ENCODE results near the gene PSTPIP2.
"Not testable (repeated sequence)": the region's sequence is repeated elsewhere in the genome, so short reads cannot be mapped to it uniquely, and the experiment has no call there.

Gene PSTPIP2

GRCh38 chr18:46070232-46070631 is 1.8 kb downstream of the PSTPIP2 start:
- no peak for DNase-seq (ENCODE audit: low read depth in 2 of 2, low spot score in 1 of 2)

GRCh38 chr18:46069524-46069923 is 2.5 kb downstream of the PSTPIP2 start:
- no peak for DNase-seq (ENCODE audit: low read depth in 2 of 2, low spot score in 1 of 2)

- no peak for DNase-seq (ENCODE audit: low read depth in 2 of 2, low spot score in 1 of 2)
Measured at GRCh38 chr18:46068763-46069162, 3.3 kb downstream of the PSTPIP2 start.

GRCh38 chr18:46067438-46068007 is 4.5 kb downstream of the PSTPIP2 start:
- no peak for DNase-seq (ENCODE audit: low read depth in 2 of 2, low spot score in 1 of 2)

GRCh38 chr18:46062781-46063180 is 9.3 kb downstream of the PSTPIP2 start:
- DNase-seq (ENCODE audit: low read depth in 2 of 2, low spot score in 1 of 2), result no peak

- no peak for DNase-seq (ENCODE audit: low read depth in 2 of 2, low spot score in 1 of 2)
Measured at GRCh38 chr18:46061796-46062195, 10.3 kb downstream of the PSTPIP2 start.

GRCh38 chr18:46061387-46061786 is 10.7 kb downstream of the PSTPIP2 start:
- DNase-seq (ENCODE audit: low read depth in 2 of 2, low spot score in 1 of 2), result no peak

- DNase-seq (ENCODE audit: low read depth in 2 of 2, low spot score in 1 of 2), result no peak
Measured at GRCh38 chr18:46060359-46060841, 11.7 kb downstream of the PSTPIP2 start.

- DNase-seq (ENCODE audit: low read depth in 2 of 2, low spot score in 1 of 2), result no peak
Measured at GRCh38 chr18:46055838-46056230, 16.2 kb downstream of the PSTPIP2 start.

GRCh38 chr18:46054956-46055837 is 16.9 kb downstream of the PSTPIP2 start:
- DNase-seq (ENCODE audit: low read depth in 2 of 2, low spot score in 1 of 2), result no peak

- DNase-seq (ENCODE audit: low read depth in 2 of 2, low spot score in 1 of 2), result no peak
Measured at GRCh38 chr18:46053368-46054095, 18.5 kb downstream of the PSTPIP2 start.

- DNase-seq (ENCODE audit: low read depth in 2 of 2, low spot score in 1 of 2), result no peak
Measured at GRCh38 chr18:46051731-46052461, 20.2 kb downstream of the PSTPIP2 start.

- DNase-seq (ENCODE audit: low read depth in 2 of 2, low spot score in 1 of 2), result no peak
Measured at GRCh38 chr18:46050268-46050667, 21.8 kb downstream of the PSTPIP2 start.

- DNase-seq (ENCODE audit: low read depth in 2 of 2, low spot score in 1 of 2), result no peak
Measured at GRCh38 chr18:46048641-46049040, 23.4 kb downstream of the PSTPIP2 start.

GRCh38 chr18:46047369-46047768 is 24.7 kb downstream of the PSTPIP2 start:
- DNase-seq (ENCODE audit: low read depth in 2 of 2, low spot score in 1 of 2), result not testable (repeated sequence)

- no peak for DNase-seq (ENCODE audit: low read depth in 2 of 2, low spot score in 1 of 2)
Measured at GRCh38 chr18:46046688-46047087, 25.4 kb downstream of the PSTPIP2 start.

- no peak for DNase-seq (ENCODE audit: low read depth in 2 of 2, low spot score in 1 of 2)
Measured at GRCh38 chr18:46046126-46046525, 25.9 kb downstream of the PSTPIP2 start.

- no peak for DNase-seq (ENCODE audit: low read depth in 2 of 2, low spot score in 1 of 2)
Measured at GRCh38 chr18:46042571-46043123, 29.4 kb downstream of the PSTPIP2 start.

GRCh38 chr18:46040747-46041104 is 31.3 kb downstream of the PSTPIP2 start:
- DNase-seq (ENCODE audit: low read depth in 2 of 2, low spot score in 1 of 2), result no peak

GRCh38 chr18:46040033-46040746 is 31.9 kb downstream of the PSTPIP2 start:
- DNase-seq (ENCODE audit: low read depth in 2 of 2, low spot score in 1 of 2), result no peak

All from stimulated activated CD8-positive, alpha-beta memory T cell treated with anti-CD3 and anti-CD28 coated beads, Interleukin-4, amount 100 ng/mL, for 4 hours (primary cell).